AG04450 (cell line): ENCODE measurements around the gene GAST. TPM values are rescaled to one million over a fixed set of nuclear protein-coding genes. Genes with fewer than 3 reads are reported as not detected.
"Not testable (repeated sequence)": the region's sequence is repeated elsewhere in the genome, so short reads cannot be mapped to it uniquely, and the experiment has no call there.

ENCODE experiments used
- CTCF ChIA-PET: fragments of 300-600, 350-600 bp; formaldehyde crosslinking; extraction: SDS; loops from one replicate; lab custom pipeline; 2022; ENCODE audit warnings: antibody characterized with exemption, inconsistent platforms; lab: Charles Lee
- POLR2A ChIA-PET: fragments of 350-600 bp; formaldehyde crosslinking; extraction: SDS; loops from one replicate; lab custom pipeline; 2021; ENCODE audit warnings: antibody characterized with exemption, inconsistent platforms; lab: Yijun Ruan, JAX
- DNase-seq: peaks from one replicate; pipeline ENCODE4 v3.0.0-alpha.2; 2011; ENCODE audit warnings: low read depth, low spot score
- H3K27ac ChIP-seq: one replicate; pipeline ENCODE4 v1.5.1; 2012; ENCODE audit warnings: low read depth, low read length, control low read depth
- H3K27me3 ChIP-seq: one replicate; pipeline ENCODE4 v1.6.0; 2012; ENCODE audit warnings: low read length; ENCODE audit not compliant: control insufficient read depth, insufficient read depth
- H3K4me3 ChIP-seq: 2 replicates; pipeline ENCODE4 v1.5.1; 2011; ENCODE audit warnings: mild to moderate bottlenecking, low read depth, low read length, control low read depth
- H3K9me3 ChIP-seq: 2 replicates; pipeline ENCODE4 v1.5.1; 2012; ENCODE audit warnings: low read length; ENCODE audit not compliant: control insufficient read depth, insufficient read depth
- CTCF ChIP-seq: IDR thresholded peaks from 2 replicates; pipeline ENCODE4 v1.5.1; 2011; ENCODE audit warnings: low read depth, low read length, control low read depth, inconsistent platforms
- polyA plus RNA-seq: library from polyadenylated mRNA; depleted of rRNA; stranded (reverse); fragments of >200 nt; gene quantifications from 2 replicates; pipeline ENCODE4 v1.2.3, GENCODE V29; 2011

The GAST gene
- polyA plus RNA-seq, 1 experiment, result not detected

GRCh38 chr17:41672153-41672552 is 40.0 kb upstream of the GAST start:
- ChIA-PET CTCF (no interaction called here), POLR2A (interaction anchor here (0.7 to 0.9 kb wide), 2 partner anchors 16 to 34 kb away, joined by 3 to 4 read pairs; no protein-coding TSS in a partner anchor)
- DNase-seq, result no peak
- Histone ChIP-seq H3K4me3 (no peak overlapping the region), H3K9me3 (no peaks in the 10 kb centered on the region), H3K27me3 (peaks cover 6% of the 10 kb centered on the region), H3K27ac (no peak overlapping the region)
- TF ChIP-seq CTCF, result no peak

GRCh38 chr17:41675157-41676057 is 36.7 kb upstream of the GAST start:
- H3K27me3 ChIP-seq, POLR2A ChIA-PET, CTCF ChIA-PET: not testable (repeated sequence)

GRCh38 chr17:41676058-41676419 is 36.1 kb upstream of the GAST start:
- DNase-seq, result no peak
- no peaks in the 10 kb centered on the region for H3K9me3 ChIP-seq
- no peak for TF ChIP-seq CTCF
- peaks cover 6% of the 10 kb centered on the region for H3K27me3 ChIP-seq
- CTCF ChIA-PET, result no interaction called here
- POLR2A ChIA-PET, result interaction anchor here (0.5 kb wide), 1 partner anchor 1230 kb away, joined by 3 read pairs; no protein-coding TSS in a partner anchor
- H3K4me3 ChIP-seq, result no peak overlapping the region
- H3K27ac ChIP-seq, result no peak overlapping the region

More at GRCh38 chr17:41675157-41676057, 36.7 kb upstream of the GAST start:
- H3K4me3 ChIP-seq, H3K9me3 ChIP-seq, DNase-seq, H3K27ac ChIP-seq: not testable (repeated sequence)

- H3K27ac ChIP-seq, result no peak overlapping the region
- TF ChIP-seq CTCF, result no peak
- ChIA-PET CTCF (interaction anchor here (0.9 to 3.9 kb wide), 7 partner anchors 10 to 130 kb away, joined by 3 to 23 read pairs (median 7); no protein-coding TSS in a partner anchor), POLR2A (interaction anchor here (4.1 kb wide), 1 partner anchor 10 kb away, joined by 64 read pairs; the partner anchor contains the start of gene EIF1)
- no peak for DNase-seq
- no peaks in the 10 kb centered on the region for H3K9me3 ChIP-seq
- H3K4me3 ChIP-seq, result no peak overlapping the region
- peaks cover 6% of the 10 kb centered on the region for H3K27me3 ChIP-seq
Measured at GRCh38 chr17:41678411-41678906, 33.7 kb upstream of the GAST start.

GRCh38 chr17:41678907-41679739 is 33.0 kb upstream of the GAST start:
- TF ChIP-seq CTCF, result no peak

More at GRCh38 chr17:41678907-41679739, 33.0 kb upstream of the GAST start:
- DNase-seq, result no peak
- H3K27ac ChIP-seq, result no peak overlapping the region
- H3K4me3 ChIP-seq, result no peak overlapping the region
- H3K27me3 ChIP-seq, result peaks cover 11% of the 10 kb centered on the region
- ChIA-PET POLR2A (interaction anchor here (4.1 kb wide), 1 partner anchor 10 kb away, joined by 64 read pairs; the partner anchor contains the start of gene EIF1), CTCF (interaction anchor here (0.9 to 3.9 kb wide), 7 partner anchors 9 to 130 kb away, joined by 3 to 23 read pairs (median 7); no protein-coding TSS in a partner anchor)
- H3K9me3 ChIP-seq, result no peaks in the 10 kb centered on the region
